HepG2 (cell line): Measurements from ENCODE around the gene SRP19.

ENCODE experiments used
- ATF7 ChIP-seq, 2 experiments: fragments of 450-650 bp in 1 of 2; sonication (generic) in 1 of 2; formaldehyde crosslinking in 1 of 2; IDR thresholded peaks; 2 replicates each; pipeline versions ENCODE4 v1.4.0 to v1.6.1; 2016 to 2020; ENCODE audit warnings: antibody characterized with exemption in 1 of 2, mild to moderate bottlenecking in 1 of 2, missing genetic modification reagents in 1 of 2
- GTF2F1 ChIP-seq: fragments of 150-350 bp; IDR thresholded peaks from 2 replicates; pipeline ENCODE4 v1.6.1; 2014; ENCODE audit warnings: low read length
- NBN ChIP-seq: fragments of 450-650 bp; conservative IDR thresholded peaks from 2 replicates; pipeline ENCODE4 v1.6.1; 2017
- POLR2AphosphoS2 ChIP-seq: IDR thresholded peaks from 2 replicates; pipeline ENCODE4 v1.6.1; 2011; ENCODE audit warnings: low read depth, low read length, improper control_type of control experiment
- RARG ChIP-seq: sonication (generic); formaldehyde crosslinking; IDR thresholded peaks from 2 replicates; pipeline ENCODE4 v1.4.0; 2020; ENCODE audit warnings: low read depth, mild to moderate bottlenecking, missing genetic modification reagents
- SATB2 ChIP-seq: sonication (generic); formaldehyde crosslinking; IDR thresholded peaks from 2 replicates; pipeline ENCODE4 v1.5.0; 2020; ENCODE audit warnings: missing genetic modification reagents
- SYNCRIP ChIP-seq: fragments of 200-400 bp; formaldehyde crosslinking; IDR thresholded peaks from 2 replicates; pipeline ENCODE4 v1.6.1; 2018; ENCODE audit warnings: mild to moderate bottlenecking, low read depth, low read length; ENCODE audit not compliant: insufficient read depth
- TAF15 ChIP-seq: fragments of 200-400 bp; formaldehyde crosslinking; IDR thresholded peaks from one replicate; pipeline ENCODE4 v1.6.1; 2018; ENCODE audit warnings: mild to moderate bottlenecking, low read depth, low read length; ENCODE audit not compliant: poor library complexity, severe bottlenecking
- ZFAT ChIP-seq: sonication (generic); formaldehyde crosslinking; conservative IDR thresholded peaks from 2 replicates; pipeline ENCODE4 v1.8.1; 2023; ENCODE audit warnings: missing genetic modification reagents, inconsistent platforms
- ZNF614 ChIP-seq: IDR thresholded peaks from 2 replicates; pipeline ENCODE4 v1.6.1; 2018; ENCODE audit warnings: missing biosample characterization, missing genetic modification reagents, inconsistent platforms, borderline replicate concordance
- TF ChIP-seq, protein P1 (sequence below): sonication (generic); formaldehyde crosslinking; IDR thresholded peaks from 2 replicates; pipeline ENCODE4 v1.5.0; 2020; ENCODE audit warnings: mild to moderate bottlenecking, missing genetic modification reagents, moderate library complexity
- TF ChIP-seq, protein P2 (sequence below): sonication (generic); formaldehyde crosslinking; IDR thresholded peaks from 2 replicates; pipeline ENCODE4 v1.5.0; 2020; ENCODE audit warnings: missing genetic modification reagents, mild to moderate bottlenecking, borderline replicate concordance
- TF ChIP-seq, protein P3 (sequence below): IDR thresholded peaks from 2 replicates; pipeline ENCODE4 v1.6.1; 2016
- TF ChIP-seq, protein P4 (sequence below): sonication (generic); formaldehyde crosslinking; IDR thresholded peaks from 2 replicates; pipeline ENCODE4 v1.4.0; 2020; ENCODE audit warnings: missing genetic modification reagents

DNA sequence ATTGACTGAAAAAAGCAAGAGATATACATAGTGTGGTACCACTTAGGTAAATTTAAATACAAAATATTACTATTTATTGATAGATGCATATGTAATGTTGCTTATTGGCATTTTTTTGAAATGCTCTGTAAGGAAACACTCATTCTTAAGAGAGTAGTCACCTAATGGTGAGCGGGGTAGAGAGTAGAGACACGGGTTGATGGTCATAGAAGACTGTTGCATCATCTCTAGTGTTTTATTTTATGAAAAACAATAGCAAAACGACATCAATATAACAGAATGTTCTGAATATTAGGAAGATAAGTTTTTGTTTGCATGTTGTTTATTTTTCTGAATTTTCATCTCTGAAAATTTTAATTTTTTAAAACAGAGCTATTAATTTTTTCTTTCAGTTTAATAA, 4.0 kb downstream of the SRP19 start:
- no peak for TF ChIP-seq SATB2
- TF ChIP-seq, protein P1, sequence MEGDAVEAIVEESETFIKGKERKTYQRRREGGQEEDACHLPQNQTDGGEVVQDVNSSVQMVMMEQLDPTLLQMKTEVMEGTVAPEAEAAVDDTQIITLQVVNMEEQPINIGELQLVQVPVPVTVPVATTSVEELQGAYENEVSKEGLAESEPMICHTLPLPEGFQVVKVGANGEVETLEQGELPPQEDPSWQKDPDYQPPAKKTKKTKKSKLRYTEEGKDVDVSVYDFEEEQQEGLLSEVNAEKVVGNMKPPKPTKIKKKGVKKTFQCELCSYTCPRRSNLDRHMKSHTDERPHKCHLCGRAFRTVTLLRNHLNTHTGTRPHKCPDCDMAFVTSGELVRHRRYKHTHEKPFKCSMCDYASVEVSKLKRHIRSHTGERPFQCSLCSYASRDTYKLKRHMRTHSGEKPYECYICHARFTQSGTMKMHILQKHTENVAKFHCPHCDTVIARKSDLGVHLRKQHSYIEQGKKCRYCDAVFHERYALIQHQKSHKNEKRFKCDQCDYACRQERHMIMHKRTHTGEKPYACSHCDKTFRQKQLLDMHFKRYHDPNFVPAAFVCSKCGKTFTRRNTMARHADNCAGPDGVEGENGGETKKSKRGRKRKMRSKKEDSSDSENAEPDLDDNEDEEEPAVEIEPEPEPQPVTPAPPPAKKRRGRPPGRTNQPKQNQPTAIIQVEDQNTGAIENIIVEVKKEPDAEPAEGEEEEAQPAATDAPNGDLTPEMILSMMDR (CRISPR knock-in tag): no peak
- TF ChIP-seq SYNCRIP: no peak
- no peak for TF ChIP-seq ATF7 (IDR thresholded peaks at IDR 0.05)
- no peak for TF ChIP-seq ATF7 (CRISPR knock-in tag; IDR thresholded peaks at IDR 0.05)
- no peak for TF ChIP-seq RARG (CRISPR knock-in tag)
- TF ChIP-seq, protein P2, sequence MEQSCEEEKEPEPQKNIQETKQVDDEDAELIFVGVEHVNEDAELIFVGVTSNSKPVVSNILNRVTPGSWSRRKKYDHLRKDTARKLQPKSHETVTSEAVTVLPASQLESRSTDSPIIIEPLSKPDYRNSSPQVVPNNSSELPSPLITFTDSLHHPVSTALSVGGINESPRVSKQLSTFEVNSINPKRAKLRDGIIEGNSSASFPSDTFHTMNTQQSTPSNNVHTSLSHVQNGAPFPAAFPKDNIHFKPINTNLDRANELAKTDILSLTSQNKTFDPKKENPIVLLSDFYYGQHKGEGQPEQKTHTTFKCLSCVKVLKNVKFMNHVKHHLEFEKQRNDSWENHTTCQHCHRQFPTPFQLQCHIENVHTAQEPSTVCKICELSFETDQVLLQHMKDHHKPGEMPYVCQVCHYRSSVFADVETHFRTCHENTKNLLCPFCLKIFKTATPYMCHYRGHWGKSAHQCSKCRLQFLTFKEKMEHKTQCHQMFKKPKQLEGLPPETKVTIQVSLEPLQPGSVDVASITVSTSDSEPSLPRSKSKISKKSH: no peak
- TF ChIP-seq NBN: no peak
- TF ChIP-seq, protein P3, sequence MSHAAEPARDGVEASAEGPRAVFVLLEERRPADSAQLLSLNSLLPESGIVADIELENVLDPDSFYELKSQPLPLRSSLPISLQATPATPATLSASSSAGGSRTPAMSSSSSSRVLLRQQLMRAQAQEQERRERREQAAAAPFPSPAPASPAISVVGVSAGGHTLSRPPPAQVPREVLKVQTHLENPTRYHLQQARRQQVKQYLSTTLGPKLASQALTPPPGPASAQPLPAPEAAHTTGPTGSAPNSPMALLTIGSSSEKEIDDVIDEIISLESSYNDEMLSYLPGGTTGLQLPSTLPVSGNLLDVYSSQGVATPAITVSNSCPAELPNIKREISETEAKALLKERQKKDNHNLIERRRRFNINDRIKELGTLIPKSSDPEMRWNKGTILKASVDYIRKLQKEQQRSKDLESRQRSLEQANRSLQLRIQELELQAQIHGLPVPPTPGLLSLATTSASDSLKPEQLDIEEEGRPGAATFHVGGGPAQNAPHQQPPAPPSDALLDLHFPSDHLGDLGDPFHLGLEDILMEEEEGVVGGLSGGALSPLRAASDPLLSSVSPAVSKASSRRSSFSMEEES (CRISPR knock-in tag): no peak
- no peak for TF ChIP-seq ZFAT (CRISPR knock-in tag)
- no peak for TF ChIP-seq TAF15
- no peak for TF ChIP-seq GTF2F1
- TF ChIP-seq, protein P4, sequence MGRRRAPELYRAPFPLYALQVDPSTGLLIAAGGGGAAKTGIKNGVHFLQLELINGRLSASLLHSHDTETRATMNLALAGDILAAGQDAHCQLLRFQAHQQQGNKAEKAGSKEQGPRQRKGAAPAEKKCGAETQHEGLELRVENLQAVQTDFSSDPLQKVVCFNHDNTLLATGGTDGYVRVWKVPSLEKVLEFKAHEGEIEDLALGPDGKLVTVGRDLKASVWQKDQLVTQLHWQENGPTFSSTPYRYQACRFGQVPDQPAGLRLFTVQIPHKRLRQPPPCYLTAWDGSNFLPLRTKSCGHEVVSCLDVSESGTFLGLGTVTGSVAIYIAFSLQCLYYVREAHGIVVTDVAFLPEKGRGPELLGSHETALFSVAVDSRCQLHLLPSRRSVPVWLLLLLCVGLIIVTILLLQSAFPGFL (CRISPR knock-in tag): no peak
- TF ChIP-seq ZNF614: no peak
- no peak for TF ChIP-seq POLR2AphosphoS2
